Measurements from ENCODE around the gene PDPK1.

The PDPK1 gene

GRCh38 chr16:2516391-2517240 lies 21.2 kb upstream of the PDPK1 start:
- Histone ChIP-seq H3K27ac (ENCODE audit: low read depth, low read length, severe bottlenecking) (peak overlapping the region; percentile 10), H3K9me3 (ENCODE audit: control insufficient read depth, low read length) (no peaks in the 10 kb centered on the region), H3K4me1 (ENCODE audit: control insufficient read depth, insufficient read depth, low read length, poor library complexity, severe bottlenecking) (peaks cover 40% of the 10 kb centered on the region), H3K4me3 (ENCODE audit: extremely low read depth, insufficient read depth, low read length, poor library complexity, severe bottlenecking) (no peak overlapping the region), H3K36me3 (ENCODE audit: control insufficient read depth, insufficient read depth, low read length) (peaks cover 21% of the 10 kb centered on the region)
- 90 to 95% methylated on average over 11 of the region's 11 CpGs for WGBS, 2 experiments (ENCODE audit: insufficient coverage in 2 of 2)

- peak overlapping the region; percentile 10 for H3K27ac ChIP-seq (ENCODE audit: low read depth, low read length, severe bottlenecking)
- H3K9me3 ChIP-seq (ENCODE audit: control insufficient read depth, low read length), result no peaks in the 10 kb centered on the region
- WGBS, 2 experiments (ENCODE audit: insufficient coverage in 2 of 2), result 86 to 96% methylated on average over 6 to 12 of the region's 12 CpGs
- peaks cover 38% of the 10 kb centered on the region for H3K4me1 ChIP-seq (ENCODE audit: control insufficient read depth, insufficient read depth, low read length, poor library complexity, severe bottlenecking)
- H3K4me3 ChIP-seq (ENCODE audit: extremely low read depth, insufficient read depth, low read length, poor library complexity, severe bottlenecking), result no peak overlapping the region
- H3K36me3 ChIP-seq (ENCODE audit: control insufficient read depth, insufficient read depth, low read length), result peaks cover 31% of the 10 kb centered on the region
Measured at GRCh38 chr16:2517954-2518605, 19.7 kb upstream of the PDPK1 start.

GRCh38 chr16:2518823-2519710 lies 18.8 kb upstream of the PDPK1 start:
- WGBS, 2 experiments (ENCODE audit: insufficient coverage in 2 of 2), result 94% methylated on average over 36 to 39 of the region's 39 CpGs
- peak overlapping the region; percentile 79 for H3K27ac ChIP-seq (ENCODE audit: low read depth, low read length, severe bottlenecking)
- H3K4me3 ChIP-seq (ENCODE audit: extremely low read depth, insufficient read depth, low read length, poor library complexity, severe bottlenecking), result peak overlapping the region; percentile 16

GRCh38 chr16:2519711-2520080 lies 18.1 kb upstream of the PDPK1 start:
- Histone ChIP-seq H3K36me3 (ENCODE audit: control insufficient read depth, insufficient read depth, low read length) (peaks cover 47% of the 10 kb centered on the region), H3K27ac (ENCODE audit: low read depth, low read length, severe bottlenecking) (peak overlapping the region; percentile 79), H3K4me3 (ENCODE audit: extremely low read depth, insufficient read depth, low read length, poor library complexity, severe bottlenecking) (peak overlapping the region; percentile 16), H3K4me1 (ENCODE audit: control insufficient read depth, insufficient read depth, low read length, poor library complexity, severe bottlenecking) (peaks cover 38% of the 10 kb centered on the region), H3K9me3 (ENCODE audit: control insufficient read depth, low read length) (no peaks in the 10 kb centered on the region)
- WGBS, 2 experiments (ENCODE audit: insufficient coverage in 2 of 2), result 68 to 86% methylated on average over 10 to 15 of the region's 22 CpGs

More at GRCh38 chr16:2518823-2519710, 18.8 kb upstream of the PDPK1 start:
- H3K36me3 ChIP-seq (ENCODE audit: control insufficient read depth, insufficient read depth, low read length), result peaks cover 41% of the 10 kb centered on the region
- peaks cover 38% of the 10 kb centered on the region for H3K4me1 ChIP-seq (ENCODE audit: control insufficient read depth, insufficient read depth, low read length, poor library complexity, severe bottlenecking)
- no peaks in the 10 kb centered on the region for H3K9me3 ChIP-seq (ENCODE audit: control insufficient read depth, low read length)

GRCh38 chr16:2520097-2520783 lies 17.6 kb upstream of the PDPK1 start, which contains the start of gene AMDHD2:
Gene AMDHD2, plus strand, starts transcription at chr16:2520371. Its CDS starts 88 bp downstream, at chr16:2520459.
- peak within 1 kb of the TSS; percentile 79 for H3K27ac ChIP-seq (ENCODE audit: low read depth, low read length, severe bottlenecking)
- WGBS, 2 experiments (ENCODE audit: insufficient coverage in 2 of 2), result 2 to 3% methylated on average over 17 to 38 of the region's 83 CpGs
- peaks cover 37% of the 10 kb centered on the region for H3K4me1 ChIP-seq (ENCODE audit: control insufficient read depth, insufficient read depth, low read length, poor library complexity, severe bottlenecking)
- peaks cover 51% of the 10 kb centered on the region for H3K36me3 ChIP-seq (ENCODE audit: control insufficient read depth, insufficient read depth, low read length)
- H3K4me3 ChIP-seq (ENCODE audit: extremely low read depth, insufficient read depth, low read length, poor library complexity, severe bottlenecking), result peak within 1 kb of the TSS; percentile 56
- no peaks in the 10 kb centered on the region for H3K9me3 ChIP-seq (ENCODE audit: control insufficient read depth, low read length)

- Histone ChIP-seq H3K4me3 (ENCODE audit: extremely low read depth, insufficient read depth, low read length, poor library complexity, severe bottlenecking) (peak overlapping the region; percentile 56), H3K4me1 (ENCODE audit: control insufficient read depth, insufficient read depth, low read length, poor library complexity, severe bottlenecking) (peaks cover 30% of the 10 kb centered on the region), H3K36me3 (ENCODE audit: control insufficient read depth, insufficient read depth, low read length) (peaks cover 50% of the 10 kb centered on the region), H3K9me3 (ENCODE audit: control insufficient read depth, low read length) (no peaks in the 10 kb centered on the region), H3K27ac (ENCODE audit: low read depth, low read length, severe bottlenecking) (peak overlapping the region; percentile 57)
- 21% methylated on average over 27 to 31 of the region's 41 CpGs for WGBS, 2 experiments (ENCODE audit: insufficient coverage in 2 of 2)
Measured at GRCh38 chr16:2520784-2521531, 16.9 kb upstream of the PDPK1 start.

GRCh38 chr16:2523801-2524231 lies 14.0 kb upstream of the PDPK1 start:
- WGBS, 2 experiments (ENCODE audit: insufficient coverage in 2 of 2), result 88 to 98% methylated on average over 5 of the region's 6 CpGs
- no peak overlapping the region for H3K4me3 ChIP-seq (ENCODE audit: extremely low read depth, insufficient read depth, low read length, poor library complexity, severe bottlenecking)
- H3K9me3 ChIP-seq (ENCODE audit: control insufficient read depth, low read length), result no peaks in the 10 kb centered on the region
- H3K36me3 ChIP-seq (ENCODE audit: control insufficient read depth, insufficient read depth, low read length), result peaks cover 64% of the 10 kb centered on the region
- H3K27ac ChIP-seq (ENCODE audit: low read depth, low read length, severe bottlenecking), result no peak overlapping the region
- peaks cover 10% of the 10 kb centered on the region for H3K4me1 ChIP-seq (ENCODE audit: control insufficient read depth, insufficient read depth, low read length, poor library complexity, severe bottlenecking)

- H3K36me3 ChIP-seq (ENCODE audit: control insufficient read depth, insufficient read depth, low read length), result peaks cover 65% of the 10 kb centered on the region
- WGBS, 2 experiments (ENCODE audit: insufficient coverage in 2 of 2), result 96 to 98% methylated on average over 5 to 7 of the region's 9 CpGs
- no peak overlapping the region for H3K27ac ChIP-seq (ENCODE audit: low read depth, low read length, severe bottlenecking)
- H3K4me3 ChIP-seq (ENCODE audit: extremely low read depth, insufficient read depth, low read length, poor library complexity, severe bottlenecking), result no peak overlapping the region
- H3K9me3 ChIP-seq (ENCODE audit: control insufficient read depth, low read length), result no peaks in the 10 kb centered on the region
- H3K4me1 ChIP-seq (ENCODE audit: control insufficient read depth, insufficient read depth, low read length, poor library complexity, severe bottlenecking), result peaks cover 8% of the 10 kb centered on the region
Measured at GRCh38 chr16:2524339-2524938, 13.4 kb upstream of the PDPK1 start.

GRCh38 chr16:2526135-2526534 lies 11.7 kb upstream of the PDPK1 start:
- 91 to 98% methylated on average over 7 to 8 of the region's 8 CpGs for WGBS, 2 experiments (ENCODE audit: insufficient coverage in 2 of 2)
- Histone ChIP-seq H3K4me3 (ENCODE audit: extremely low read depth, insufficient read depth, low read length, poor library complexity, severe bottlenecking) (no peak overlapping the region), H3K9me3 (ENCODE audit: control insufficient read depth, low read length) (no peaks in the 10 kb centered on the region), H3K4me1 (ENCODE audit: control insufficient read depth, insufficient read depth, low read length, poor library complexity, severe bottlenecking) (peaks cover 4% of the 10 kb centered on the region), H3K36me3 (ENCODE audit: control insufficient read depth, insufficient read depth, low read length) (peaks cover 71% of the 10 kb centered on the region), H3K27ac (ENCODE audit: low read depth, low read length, severe bottlenecking) (no peak overlapping the region)
